T-helper 1 cell (primary cell): ENCODE measurements around the gene TNFSF18.
"Not testable (repeated sequence)": the region's sequence is repeated elsewhere in the genome, so short reads cannot be mapped to it uniquely, and the experiment has no call there.

Experiments used
- DNase-seq, 5 donors: peaks; one replicate each; pipeline ENCODE4 v3.0.0-alpha.2; 2012 to 2020
- total RNA-seq, 4 donors: gene quantifications; one replicate each; lab custom pipeline; 2026; lab: John Stamatoyannopoulos, UW

The TNFSF18 gene
- total RNA-seq = 0 to 0.15 (median 0.08) reads per million in 4 donors

GRCh38 chr1:173050865-173051264, at the start of gene TNFSF18:
TNFSF18 (minus strand) TSS chr1:173050941; CDS start chr1:173050896, 45 bp downstream.
- no peak for DNase-seq

GRCh38 chr1:173099166-173099565, 48.4 kb upstream of the TNFSF18 start:
- no peak for DNase-seq

- no peak for DNase-seq
Observed at GRCh38 chr1:173098117-173098516, 47.4 kb upstream of the TNFSF18 start.

GRCh38 chr1:173097001-173097400, 46.3 kb upstream of the TNFSF18 start:
- no peak for DNase-seq

- DNase-seq = no peak
Observed at GRCh38 chr1:173095632-173096031, 44.9 kb upstream of the TNFSF18 start.

- no peak for DNase-seq
Observed at GRCh38 chr1:173094541-173094940, 43.8 kb upstream of the TNFSF18 start.

GRCh38 chr1:173093691-173094445, 43.1 kb upstream of the TNFSF18 start:
- no peak for DNase-seq

- no peak for DNase-seq
Observed at GRCh38 chr1:173084292-173084691, 33.6 kb upstream of the TNFSF18 start.

GRCh38 chr1:173082913-173083312, 32.2 kb upstream of the TNFSF18 start:
- no peak for DNase-seq

GRCh38 chr1:173074217-173074616, 23.5 kb upstream of the TNFSF18 start:
- not testable (repeated sequence) for DNase-seq

- no peak for DNase-seq
Observed at GRCh38 chr1:173064011-173064410, 13.3 kb upstream of the TNFSF18 start.

- no peak for DNase-seq
Observed at GRCh38 chr1:173063171-173063570, 12.4 kb upstream of the TNFSF18 start.

GRCh38 chr1:173062150-173062938, 11.6 kb upstream of the TNFSF18 start:
- DNase-seq = no peak

GRCh38 chr1:173058556-173058955, 7.8 kb upstream of the TNFSF18 start:
- no peak for DNase-seq

GRCh38 chr1:173057984-173058383, 7.2 kb upstream of the TNFSF18 start:
- DNase-seq = no peak

GRCh38 chr1:173056365-173056764, 5.6 kb upstream of the TNFSF18 start:
- no peak for DNase-seq

GRCh38 chr1:173052681-173053196, 2.0 kb upstream of the TNFSF18 start:
- DNase-seq = no peak

- no peak for DNase-seq
Observed at GRCh38 chr1:173049322-173049633, 1.5 kb downstream of the TNFSF18 start.

GRCh38 chr1:173048621-173049321, 2.0 kb downstream of the TNFSF18 start:
- DNase-seq = no peak

- no peak for DNase-seq
Observed at GRCh38 chr1:173044656-173045055, 6.1 kb downstream of the TNFSF18 start.

- peak in 1 of 5 donors; percentile 36 for DNase-seq
Observed at GRCh38 chr1:173043253-173043652, 7.5 kb downstream of the TNFSF18 start.

- DNase-seq = no peak
Observed at GRCh38 chr1:173042806-173043205, 7.9 kb downstream of the TNFSF18 start.

GRCh38 chr1:173039626-173040025, 11.1 kb downstream of the TNFSF18 start:
- no peak for DNase-seq
